MM.1S (cell line): ENCODE measurements around the gene BNIP3.

Source experiments
- EZH2 ChIP-seq: fragments of 300-600 bp; sonication (generic); optimal IDR thresholded peaks from 2 replicates; pipeline ENCODE3; 2017; ENCODE audit warnings: low read depth, mild to moderate bottlenecking, antibody characterized with exemption, low read length, mixed read lengths
- EZH2phosphoT487 ChIP-seq: fragments of 300-600 bp; sonication (generic); IDR thresholded peaks from 2 replicates; pipeline ENCODE4 v1.6.1; 2018; ENCODE audit warnings: antibody characterized with exemption, low read length
- TF ChIP-seq, protein P1 (sequence below): fragments of 300-600 bp; sonication (generic); IDR thresholded peaks from 2 replicates; pipeline ENCODE4 v1.5.1; 2016; ENCODE audit warnings: antibody characterized with exemption, low read length, mixed read lengths

DNA sequence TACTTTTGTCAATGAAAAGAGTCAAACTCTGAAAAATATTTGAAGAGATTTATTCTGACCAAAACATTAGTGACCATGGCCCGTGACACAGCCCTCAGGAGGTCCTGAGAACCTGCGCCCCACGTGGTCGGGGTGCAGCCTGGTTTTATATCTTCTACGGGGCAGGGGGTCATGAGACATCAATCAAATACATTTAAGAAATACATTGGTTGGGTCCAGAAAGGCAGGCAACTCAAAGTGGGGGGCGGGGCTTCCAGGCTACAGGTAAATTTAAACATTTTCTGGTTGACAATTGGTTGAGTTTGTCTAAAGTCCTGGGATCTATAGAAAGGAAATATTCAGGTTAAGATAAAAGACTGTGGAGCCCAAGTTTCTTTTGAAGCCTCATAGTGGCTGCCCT is 34.8 kb upstream of the BNIP3 start:
- TF ChIP-seq, protein P1, sequence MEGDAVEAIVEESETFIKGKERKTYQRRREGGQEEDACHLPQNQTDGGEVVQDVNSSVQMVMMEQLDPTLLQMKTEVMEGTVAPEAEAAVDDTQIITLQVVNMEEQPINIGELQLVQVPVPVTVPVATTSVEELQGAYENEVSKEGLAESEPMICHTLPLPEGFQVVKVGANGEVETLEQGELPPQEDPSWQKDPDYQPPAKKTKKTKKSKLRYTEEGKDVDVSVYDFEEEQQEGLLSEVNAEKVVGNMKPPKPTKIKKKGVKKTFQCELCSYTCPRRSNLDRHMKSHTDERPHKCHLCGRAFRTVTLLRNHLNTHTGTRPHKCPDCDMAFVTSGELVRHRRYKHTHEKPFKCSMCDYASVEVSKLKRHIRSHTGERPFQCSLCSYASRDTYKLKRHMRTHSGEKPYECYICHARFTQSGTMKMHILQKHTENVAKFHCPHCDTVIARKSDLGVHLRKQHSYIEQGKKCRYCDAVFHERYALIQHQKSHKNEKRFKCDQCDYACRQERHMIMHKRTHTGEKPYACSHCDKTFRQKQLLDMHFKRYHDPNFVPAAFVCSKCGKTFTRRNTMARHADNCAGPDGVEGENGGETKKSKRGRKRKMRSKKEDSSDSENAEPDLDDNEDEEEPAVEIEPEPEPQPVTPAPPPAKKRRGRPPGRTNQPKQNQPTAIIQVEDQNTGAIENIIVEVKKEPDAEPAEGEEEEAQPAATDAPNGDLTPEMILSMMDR, result no peak
- TF ChIP-seq EZH2 (no peak), EZH2phosphoT487 (no peak)
